Activated CD4-positive, alpha-beta T cell treated with anti-CD3 and anti-CD28 coated beads, Interleukin-2, amount 50 U/mL, for 4 hours (primary cell): Measurements from ENCODE around the gene SERPINB4.
"Not testable (repeated sequence)": the region's sequence is repeated elsewhere in the genome, so short reads cannot be mapped to it uniquely, and the experiment has no call there.

Source experiments
- DNase-seq, 2 experiments: peaks; one replicate each; pipeline ENCODE4 v3.0.0-alpha.2; 2020

The SERPINB4 gene

DNA sequence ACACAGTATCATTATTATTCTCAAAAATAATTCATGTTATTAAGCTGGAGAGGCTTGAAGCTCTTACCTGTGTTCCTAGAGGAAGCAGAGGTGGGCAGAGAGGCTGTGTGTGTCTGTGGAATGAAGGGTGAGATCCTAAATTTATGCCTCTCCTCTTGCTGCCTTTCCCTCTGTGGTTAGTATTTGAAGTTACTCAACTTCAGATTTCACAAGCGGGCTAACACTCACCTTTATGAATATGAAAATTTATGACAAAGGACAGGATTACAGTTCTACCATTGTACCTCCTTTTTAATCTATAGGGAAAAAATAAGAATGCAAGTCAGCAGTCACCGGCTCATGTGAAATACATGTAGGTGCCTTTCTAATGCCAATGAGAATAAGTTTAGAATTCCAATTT, at the start of gene SERPINB4:
Gene SERPINB4 (minus strand): TSS at position 115 of the 400 bp plus-strand sequence. CDS start 679 bp downstream, outside the sequence.
- DNase-seq = not testable (repeated sequence)

DNA sequence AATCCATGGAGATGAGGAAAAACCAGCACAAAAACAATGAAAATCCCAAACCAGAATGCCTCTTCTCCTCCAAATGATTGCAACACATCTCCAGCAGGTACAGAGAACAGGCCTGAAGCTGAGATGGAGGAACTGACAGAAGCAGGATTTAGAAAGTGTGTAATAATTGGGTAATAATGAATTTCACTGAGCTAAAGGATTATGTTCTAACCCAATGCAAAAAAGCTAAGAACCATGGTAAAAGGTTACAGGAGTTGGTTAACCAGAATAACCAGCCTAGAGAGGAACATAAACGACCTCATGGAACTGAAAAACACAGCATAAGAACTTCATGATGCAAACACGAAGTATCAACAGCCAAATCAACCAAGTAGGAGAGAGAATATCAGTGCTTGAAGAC, 45.0 kb upstream of the SERPINB4 start:
- no peak for DNase-seq

DNA sequence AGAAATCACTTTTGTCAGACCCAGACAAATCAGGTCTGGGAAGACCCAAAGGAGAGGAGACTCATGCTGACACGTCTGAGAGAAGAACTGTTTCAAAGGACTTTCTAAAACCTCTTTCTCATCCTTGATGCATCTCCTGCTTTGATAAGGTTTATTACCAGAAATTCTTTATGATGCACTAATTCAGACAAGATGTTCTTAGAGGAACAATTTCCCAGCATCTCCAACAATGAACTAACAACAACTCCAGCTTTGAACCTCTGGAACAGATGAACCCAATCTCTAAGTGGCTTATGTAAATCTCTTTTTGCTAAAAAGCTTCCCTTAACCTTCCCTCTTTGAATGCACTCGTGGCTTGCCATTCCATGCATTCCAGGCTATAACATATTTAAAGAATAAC, 42.8 kb upstream of the SERPINB4 start:
- no peak for DNase-seq

DNA sequence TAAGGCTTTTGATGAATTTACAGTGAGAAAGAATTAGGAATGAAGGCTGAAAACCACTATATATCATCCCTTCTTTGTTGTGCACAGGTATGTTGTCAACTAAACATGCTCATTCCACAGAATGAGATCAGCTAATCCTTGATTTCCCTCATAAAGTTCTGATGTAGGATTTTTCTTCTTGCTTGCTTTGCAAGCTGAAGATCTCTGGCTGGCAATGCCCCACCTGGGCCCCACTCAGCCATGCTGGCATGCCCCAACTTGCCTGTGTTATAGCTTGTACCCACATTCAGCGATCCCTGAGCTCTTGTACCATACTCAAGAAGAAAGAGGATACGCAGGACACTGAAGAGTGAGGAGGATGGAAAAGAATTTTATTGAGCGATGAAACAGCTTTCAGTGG, 40.7 kb upstream of the SERPINB4 start:
- no peak for DNase-seq

DNA sequence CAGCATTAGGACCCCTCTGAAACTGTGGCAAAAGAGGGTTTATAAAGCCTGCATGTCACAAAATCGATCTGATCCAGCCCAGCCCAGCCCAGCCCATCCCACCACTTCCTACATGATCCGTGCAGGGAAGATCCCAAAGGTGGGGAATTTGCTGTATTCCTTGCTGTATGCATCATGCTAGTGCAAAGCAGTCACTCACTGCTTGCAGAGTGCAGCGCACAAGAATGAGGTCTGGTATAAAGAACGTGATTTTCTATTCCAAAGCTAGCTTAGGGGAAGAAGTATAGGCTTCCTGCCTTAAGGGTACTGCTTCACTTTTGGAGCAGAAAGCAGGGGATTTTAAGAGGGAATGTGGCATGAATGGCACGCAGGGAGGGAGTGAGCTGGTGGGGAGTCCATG, 39.8 kb upstream of the SERPINB4 start:
- DNase-seq = no peak

DNA sequence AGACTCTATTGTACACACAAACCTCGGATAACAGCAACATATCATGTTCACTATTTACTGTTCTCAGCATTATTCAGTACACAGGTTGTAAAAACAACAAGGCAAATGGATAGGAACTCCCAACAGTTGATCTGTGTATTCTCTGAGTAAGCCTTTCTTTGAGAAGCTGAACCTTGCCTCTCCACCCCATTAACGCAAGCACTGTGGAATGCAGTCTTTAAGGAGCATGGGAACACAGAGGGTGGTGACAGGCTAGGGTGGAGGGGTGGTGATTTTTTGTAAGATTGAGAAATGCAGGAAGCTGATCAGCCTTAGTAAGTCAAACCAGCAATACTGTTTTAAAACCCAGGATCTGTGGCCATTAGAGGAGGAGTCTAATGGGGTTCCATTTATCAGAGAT, 39.1 kb upstream of the SERPINB4 start:
- no peak for DNase-seq

DNA sequence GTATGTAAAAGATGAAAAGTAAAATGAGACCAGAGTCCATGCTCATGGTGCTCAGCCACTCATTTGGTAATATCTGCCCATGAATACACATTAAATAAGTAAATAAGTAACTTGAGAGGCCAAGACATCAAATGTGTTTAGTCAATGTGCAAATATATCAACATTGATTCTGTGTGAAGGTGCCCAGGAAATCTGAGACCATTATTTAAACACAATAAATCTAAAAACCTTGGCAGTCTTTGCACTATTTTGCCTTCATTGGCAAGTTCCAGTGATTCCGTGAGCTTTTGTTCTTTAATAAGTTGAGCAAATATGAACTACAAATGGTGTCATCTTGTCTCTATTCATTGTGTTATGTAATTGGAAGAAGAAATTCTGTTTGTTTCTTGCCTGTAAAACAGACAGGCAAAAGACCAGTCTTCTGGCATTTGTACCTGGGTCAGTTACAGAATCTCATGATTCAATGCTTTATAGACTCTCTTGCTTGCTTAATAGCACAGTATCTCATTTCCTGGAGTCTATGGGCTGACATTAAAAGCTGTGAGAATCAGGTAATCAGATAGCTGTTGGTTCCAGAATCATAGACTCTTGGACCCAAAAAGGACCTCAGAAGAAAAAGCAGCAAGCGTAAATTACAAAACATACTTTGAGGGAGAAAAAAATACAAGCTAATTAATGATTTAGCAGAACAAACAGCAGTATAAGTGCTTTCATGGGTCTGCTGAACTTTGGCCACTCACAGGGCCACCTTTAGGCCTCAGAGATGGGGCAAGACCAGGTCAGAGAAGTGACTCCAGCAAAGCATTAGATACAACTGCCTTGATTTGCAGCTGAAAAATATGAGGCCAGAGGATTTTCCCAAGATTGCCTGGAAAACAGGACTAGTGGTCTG, 37.6 kb upstream of the SERPINB4 start:
- no peak for DNase-seq

DNA sequence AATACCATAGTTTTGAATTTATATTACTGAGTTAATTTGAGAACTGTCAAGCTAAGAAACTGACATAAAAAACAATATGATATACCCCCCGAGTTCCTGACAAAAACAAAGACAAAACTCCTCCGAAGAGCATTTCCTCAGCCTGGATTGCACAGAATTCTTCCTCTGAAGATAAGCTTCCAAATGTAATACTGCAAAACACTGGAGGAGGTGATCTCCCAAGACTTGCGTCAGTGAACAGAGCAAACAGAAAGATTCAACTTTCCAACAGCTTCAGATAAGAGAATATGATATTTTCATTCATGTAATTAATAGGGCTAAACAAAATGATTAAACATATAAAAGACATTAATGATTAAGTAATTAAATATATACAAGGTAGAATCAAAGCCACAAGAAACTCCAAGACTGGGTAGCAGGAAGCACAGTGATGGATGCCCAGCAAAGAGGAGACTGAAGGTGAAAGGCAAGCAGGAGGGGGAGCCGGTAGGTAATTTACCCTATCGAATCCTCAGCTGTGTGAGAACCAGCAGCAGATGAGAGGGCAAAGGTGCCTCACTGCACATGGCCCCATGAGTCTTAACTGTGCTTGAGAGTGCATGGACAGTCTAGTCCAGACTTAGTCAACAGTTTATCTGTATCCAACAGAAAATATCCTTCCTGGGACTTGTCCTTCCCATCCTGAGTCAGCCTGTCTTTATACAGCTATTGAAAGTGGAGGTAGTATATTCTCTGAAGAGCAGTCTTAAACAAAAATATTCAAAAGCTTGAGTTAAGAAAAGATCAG, 36.0 kb upstream of the SERPINB4 start:
- DNase-seq = no peak

DNA sequence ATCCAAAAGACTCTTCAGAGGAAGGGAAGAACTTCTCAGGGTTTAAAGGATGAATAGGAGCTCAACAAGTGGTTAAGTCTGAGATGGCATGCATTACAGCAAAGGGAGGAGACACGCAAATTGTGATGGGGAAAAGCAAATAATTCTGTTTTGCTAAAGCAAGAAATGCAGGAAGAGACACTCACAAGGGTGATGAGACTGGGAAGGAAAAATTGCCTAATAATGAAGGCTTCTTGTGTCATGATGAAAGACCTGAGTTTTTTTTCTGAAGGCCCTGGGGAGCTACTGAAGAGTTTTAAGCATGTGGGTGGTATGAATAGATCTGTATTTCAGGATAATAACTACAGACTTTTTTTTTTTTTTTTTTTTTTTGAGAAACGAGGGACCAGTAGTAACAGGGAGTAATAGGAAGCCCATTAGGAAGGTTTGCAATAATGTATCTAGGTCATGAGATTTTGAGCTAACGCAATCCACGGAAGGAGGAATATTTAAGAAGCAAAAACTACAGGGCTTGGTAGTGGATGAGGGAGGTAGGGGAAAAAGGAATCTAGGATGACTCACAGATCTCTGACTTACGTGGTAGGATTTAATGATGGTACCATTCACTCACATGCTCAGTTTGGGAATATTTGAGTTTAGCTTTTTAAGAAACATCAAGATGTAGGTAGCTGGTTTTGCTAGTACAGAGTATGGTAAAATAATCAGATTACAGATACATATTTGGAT, 33.6 kb upstream of the SERPINB4 start:
- no peak for DNase-seq

DNA sequence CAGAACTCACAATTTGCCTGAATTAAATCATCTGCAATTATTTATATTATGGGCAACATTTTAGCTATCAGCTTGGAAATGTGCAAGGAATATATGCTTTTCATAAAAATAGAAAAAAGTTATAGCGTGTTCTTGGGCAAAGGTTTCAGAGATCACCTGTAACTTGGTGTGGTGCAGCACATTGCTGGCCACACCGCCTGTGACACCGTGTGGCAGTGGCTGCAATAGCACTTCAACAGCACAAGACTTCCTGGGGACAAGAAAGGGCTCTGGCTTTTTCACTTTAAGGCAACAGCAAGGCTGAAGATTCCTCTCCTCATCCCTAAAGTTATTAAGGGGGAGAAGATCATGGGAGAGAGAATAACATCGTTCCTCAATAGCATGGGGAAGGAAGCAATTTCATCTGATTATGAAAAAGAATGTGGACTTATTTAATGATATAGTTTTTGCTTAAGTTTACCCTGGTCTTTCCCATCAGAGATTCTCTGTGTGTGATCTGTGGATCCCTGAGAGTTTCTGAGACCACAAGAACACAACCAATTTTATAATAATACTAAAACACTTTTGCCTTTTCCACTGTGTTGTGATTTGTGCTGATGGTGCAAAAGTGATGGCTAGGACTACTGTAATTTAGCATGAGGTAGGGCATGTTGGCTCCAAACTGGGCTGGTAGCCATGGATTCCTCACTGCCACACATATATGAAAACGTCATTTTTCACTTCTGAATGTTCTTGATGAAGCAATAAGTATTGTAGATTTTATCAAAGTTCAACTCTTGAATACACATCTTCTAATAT, 32.7 kb upstream of the SERPINB4 start:
- DNase-seq = no peak

DNA sequence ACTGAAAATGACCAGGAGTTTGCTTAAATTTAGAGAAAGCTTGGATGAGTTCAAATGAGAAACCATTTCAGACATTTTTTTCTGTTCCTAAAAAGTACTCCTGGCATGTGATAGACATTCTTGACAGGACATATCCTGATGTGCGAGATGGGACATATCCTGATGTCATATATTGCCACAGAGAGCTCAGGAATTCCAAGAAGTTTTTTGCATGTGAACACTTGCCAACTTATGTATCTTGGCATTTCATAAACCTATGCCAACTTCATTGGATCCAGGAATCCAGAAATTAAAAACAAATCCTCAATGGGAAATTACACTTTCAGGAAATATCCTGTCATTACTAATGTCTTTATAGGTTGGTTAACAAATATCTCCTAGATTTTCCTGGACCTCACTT, 20.5 kb upstream of the SERPINB4 start:
- DNase-seq = no peak

DNA sequence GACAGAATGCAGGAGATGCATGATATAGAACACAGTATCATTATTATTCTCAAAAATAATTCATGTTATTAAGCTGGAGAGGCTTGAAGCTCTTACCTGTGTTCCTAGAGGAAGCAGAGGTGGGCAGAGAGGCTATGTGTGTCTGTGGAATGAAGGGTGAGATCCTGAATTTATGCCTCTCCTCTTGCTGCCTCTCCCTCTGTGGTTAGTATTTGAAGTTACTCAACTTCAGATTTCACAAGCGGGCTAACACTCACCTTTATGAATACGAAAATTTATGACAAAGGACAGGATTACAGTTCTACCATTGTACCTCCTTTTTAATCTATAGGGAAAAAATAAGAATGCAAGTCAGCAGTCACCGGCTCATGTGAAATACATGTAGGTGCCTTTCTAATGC, 17.7 kb upstream of the SERPINB4 start, which contains the start of gene SERPINB3:
Gene SERPINB3 (minus strand): TSS at position 144 of the 400 bp plus-strand sequence. CDS start 677 bp downstream, outside the sequence.
- DNase-seq = not testable (repeated sequence)

DNA sequence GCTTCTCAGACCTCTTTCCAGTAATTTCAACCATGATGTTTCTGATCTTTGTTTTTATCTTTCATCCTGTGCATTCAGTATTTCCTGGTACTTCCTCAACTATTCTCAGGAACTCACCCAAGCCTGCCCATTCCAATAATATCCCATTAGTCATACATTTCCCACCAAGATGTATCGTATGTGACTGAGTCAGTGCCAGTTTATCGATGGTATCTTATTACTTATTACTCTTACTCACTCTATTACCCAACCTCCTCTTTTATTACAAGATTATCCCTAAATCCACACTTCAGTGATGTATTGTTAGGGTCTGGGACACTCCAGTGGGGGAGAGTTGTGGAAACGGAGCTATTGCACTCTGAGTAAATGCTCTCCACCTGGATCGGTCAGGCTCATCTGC, 14.9 kb upstream of the SERPINB4 start:
- not testable (repeated sequence) for DNase-seq

DNA sequence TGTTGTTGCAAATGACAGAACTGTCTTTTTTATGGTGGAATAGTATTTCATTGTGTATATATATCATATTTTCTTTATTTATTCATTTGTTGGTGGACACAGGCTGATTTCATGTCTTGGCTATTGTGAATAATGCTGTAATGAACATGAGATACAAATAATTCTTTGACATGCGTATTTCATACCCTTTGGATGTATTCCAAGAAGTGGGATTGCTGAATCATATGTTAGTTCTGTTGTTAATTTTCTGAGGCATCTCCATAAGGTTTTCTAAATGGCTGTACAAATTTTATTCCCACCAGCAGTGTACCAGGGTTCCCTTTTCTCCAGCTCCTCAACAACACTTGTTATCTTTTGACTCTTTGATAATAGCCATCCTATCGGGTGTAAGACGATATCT, 6.2 kb upstream of the SERPINB4 start:
- DNase-seq = not testable (repeated sequence)

DNA sequence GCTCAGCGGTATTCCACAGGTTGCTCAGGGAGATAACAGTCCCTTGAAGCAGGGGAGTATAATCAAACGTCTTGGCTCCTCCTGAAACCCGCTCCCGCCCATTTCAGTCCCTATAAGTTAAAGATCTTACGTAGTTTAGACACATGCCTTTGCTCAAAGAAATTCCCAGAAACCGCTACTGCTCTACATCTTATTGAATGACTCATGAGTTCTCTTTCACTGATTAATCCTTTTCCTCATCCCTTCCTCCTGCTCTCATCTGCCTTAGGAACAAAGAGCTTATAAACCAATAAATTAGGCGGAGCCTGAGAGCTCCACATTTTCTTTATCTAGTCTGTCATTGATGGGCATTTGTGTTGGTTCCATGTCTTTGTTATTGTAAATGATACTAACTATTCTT, 4.2 kb upstream of the SERPINB4 start:
- DNase-seq = no peak

DNA sequence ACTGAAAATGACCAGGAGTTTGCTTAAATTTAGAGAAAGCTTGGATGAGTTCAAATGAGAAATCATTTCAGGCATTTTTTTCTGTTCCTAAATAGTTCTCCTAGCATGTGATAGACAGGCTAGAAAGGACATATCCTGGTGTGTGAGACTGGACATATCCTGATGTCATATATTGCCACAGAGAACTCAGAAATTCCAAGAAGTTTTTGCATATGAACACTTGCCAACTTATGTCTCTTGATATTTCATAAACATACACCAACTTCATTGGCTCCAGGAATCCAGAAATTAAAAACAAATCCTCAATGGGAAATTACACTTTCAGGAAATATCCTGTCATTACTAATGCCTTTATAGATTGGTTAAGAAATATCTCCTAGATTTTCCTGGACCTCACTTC, 2.9 kb upstream of the SERPINB4 start:
- no peak for DNase-seq

DNA sequence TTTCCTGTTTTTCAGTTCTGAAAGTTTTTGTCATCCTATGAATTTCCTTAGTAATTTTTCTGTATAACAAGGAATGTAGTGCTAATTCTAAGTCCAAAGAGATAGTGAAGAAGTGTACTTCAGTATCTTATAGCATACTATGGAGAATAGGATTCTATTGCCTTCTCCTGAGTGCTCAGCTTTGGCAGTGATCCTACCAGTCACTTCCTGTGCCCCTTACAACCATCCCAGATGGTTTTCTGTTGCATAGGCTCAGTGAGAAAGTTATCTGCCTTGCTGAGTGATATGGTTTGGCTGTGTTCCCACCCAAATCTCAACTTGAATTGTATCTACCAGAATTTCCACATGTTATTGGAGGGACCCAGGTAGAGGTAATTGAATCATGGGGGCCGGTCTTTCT, 638 bp upstream of the SERPINB4 start:
- not testable (repeated sequence) for DNase-seq

DNA sequence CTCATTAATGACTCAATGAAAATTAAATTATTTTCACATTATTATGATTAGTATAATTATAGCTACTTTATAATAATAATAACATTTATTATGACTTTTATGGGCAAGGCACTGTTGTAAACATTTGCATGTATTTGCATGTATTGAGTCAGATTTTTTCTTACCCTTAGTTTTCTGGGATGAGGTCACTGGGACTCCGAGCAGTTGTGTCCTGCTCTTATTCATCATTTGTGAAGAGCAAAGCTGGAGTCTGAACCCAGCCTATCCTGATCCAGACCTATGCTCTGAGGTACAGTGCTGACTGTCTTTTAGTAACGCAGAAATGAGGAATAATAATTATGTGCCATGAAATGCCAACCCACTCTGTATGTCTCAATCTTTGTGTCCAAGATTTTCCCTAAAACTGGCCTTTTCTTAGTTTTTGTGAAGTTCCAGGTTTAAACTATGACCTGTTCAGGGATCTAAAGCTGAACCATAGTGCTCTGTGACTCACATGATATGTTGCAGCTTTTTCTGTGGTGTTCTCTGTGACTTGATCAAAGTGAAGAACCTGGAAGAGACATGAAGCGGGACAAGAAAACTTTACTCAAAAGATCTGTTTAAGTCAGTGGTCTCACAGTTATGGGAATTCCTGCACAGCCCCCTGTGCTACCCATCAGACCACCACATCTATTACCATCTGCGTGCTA, 1.2 kb downstream of the SERPINB4 start:
- DNase-seq = not testable (repeated sequence)

DNA sequence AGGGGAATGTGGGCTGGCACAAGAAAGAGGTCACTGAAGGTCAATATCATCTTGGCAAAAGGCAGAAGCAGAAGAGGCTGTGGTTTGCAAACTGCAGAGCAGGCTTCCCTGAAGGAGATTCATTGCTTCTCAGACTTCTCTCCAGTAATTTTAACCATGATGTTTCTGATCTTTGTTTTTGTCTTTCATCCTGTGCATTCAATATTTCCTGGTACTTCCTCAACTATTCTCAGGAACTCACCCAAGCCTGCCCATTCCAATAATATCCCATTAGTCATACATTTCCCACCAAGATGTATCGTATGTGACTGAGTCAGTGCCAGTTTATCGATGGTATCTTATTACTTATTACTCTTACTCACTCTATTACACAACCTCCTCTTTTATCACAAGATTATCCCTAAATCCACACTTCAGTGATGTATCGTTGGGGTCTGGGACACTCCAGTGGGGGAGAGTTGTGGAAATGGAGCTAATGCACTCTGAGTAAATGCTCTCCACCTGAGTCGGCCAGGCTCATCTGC, 2.8 kb downstream of the SERPINB4 start:
- DNase-seq = not testable (repeated sequence)

DNA sequence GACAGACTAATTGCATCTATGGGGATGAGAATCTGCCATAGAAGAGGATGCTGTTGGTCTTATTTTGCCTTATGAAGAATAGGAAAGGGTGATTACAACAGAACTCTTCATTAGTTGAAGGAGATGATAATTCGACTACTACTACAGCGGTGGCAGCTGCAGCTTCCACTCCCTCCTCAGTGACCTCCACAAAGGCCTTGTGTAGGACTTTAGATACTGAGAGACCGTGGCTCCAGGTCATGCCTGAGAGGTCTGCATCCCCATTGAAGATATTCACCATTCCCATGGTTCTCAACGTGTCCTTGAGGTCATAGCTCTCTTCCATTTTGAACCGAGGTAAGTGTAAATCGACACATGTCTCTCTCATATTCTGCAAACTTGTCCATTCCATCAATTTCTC, 6.4 kb downstream of the SERPINB4 start:
- no peak for DNase-seq

DNA sequence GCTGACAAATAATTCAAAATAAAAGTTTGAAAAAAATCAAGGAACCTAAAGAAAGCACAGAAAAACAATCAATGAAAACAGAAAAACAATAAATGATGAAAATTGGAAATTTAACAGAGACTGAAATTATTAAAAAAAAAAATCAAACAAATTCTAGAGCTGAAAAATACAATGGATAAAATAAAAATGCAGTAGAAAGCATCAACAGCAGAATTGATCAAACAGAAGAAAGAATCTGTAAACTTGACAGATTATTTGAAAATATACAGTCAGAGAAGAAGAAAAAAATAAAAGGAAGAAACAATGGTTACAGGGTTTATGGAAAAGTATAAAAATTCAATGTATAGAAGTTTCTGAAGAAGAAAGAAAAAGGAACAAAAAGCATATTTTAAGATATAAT, 16.2 kb downstream of the SERPINB4 start:
- DNase-seq = no peak
